ENCODE data around the gene LRP1B.

Gene LRP1B

DNA sequence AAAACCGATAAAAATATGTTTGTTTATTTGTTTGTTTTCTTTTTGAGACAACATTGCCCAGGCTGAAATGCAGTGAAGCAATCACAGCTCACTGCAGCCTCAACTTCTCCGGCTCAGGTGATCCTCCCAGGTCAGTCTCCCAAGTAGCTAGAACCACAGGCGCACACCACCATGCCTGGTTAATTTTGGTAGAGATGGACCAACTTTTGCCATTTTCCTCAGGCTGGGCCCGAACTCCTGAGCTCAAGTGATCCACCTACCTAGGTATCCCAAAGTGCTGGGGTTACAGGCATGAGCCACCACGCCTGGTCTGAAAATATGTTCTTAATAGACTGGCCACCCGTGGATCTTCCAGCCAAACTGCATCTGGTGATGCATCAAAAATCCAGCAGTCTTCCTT lies 1867.9 kb downstream of the LRP1B start:
- DNase-seq (ENCODE audit: low read depth in 2 of 2), result no peak

DNA sequence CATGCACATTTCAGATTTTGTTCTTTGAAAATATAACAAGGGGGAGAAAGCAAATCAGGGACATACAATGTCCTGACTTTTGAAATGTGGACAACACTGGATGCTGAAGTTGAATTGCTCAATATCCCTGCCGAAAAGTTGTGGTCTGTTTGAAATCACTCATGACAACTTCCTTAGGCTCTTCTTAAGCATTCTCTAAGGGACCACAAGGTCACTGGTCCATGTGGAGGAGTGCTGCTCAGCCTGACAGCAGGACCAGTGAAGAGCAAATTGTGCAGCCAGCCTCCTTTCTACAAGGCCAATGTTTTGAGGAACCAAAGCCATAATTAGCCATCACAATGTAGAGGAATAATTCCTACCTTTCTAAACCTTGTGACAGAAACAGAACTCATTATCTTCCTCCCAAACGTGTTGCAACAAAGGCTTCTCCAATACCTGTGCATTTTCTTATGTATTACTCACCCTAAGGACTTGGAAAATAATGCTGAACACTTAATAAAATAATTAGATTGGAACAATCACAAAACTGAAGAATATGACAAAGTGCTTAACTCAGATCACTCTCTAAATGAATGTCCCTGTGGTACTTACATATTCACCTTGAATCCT lies 1873.0 kb downstream of the LRP1B start:
- DNase-seq (ENCODE audit: low read depth in 2 of 2), result no peak

DNA sequence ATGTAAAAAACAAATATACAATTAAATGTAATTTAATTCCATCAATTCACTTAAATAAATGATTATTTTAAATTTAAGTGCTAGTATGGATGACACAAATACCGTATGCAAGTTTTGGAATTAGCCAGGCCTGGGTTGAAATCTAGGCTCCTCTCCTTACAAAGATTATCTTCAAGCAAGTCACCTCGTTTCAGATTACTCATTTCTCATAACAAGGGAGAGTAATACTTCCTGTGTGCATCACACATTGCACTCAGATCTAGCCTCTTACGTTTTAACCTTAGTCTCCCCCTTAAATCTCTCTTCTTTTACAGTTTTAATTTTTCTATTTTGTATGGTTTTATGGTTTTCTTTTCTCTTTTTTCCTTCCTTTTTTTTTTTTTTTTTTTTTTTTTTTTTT lies 1874.7 kb downstream of the LRP1B start:
- DNase-seq (ENCODE audit: low read depth in 2 of 2), result no peak

DNA sequence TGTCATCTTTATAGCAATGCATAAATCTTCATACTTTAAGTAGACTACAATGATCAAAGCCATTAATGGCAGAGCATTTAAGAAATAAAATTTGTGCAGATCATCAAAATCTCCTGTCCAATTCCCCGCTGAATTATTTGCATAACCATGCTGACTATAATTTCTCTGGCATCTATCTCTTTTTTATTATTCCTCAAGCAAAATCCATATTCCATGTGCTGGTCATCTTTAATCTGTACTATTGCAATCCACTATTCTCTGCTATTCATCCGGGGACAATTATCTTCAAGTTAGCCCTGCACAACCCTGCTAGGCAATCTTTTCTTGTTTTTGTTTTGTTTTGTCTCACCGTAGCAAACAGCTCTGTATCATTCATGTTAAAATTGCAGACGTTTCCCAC lies 1881.0 kb downstream of the LRP1B start:
- DNase-seq (ENCODE audit: low read depth in 2 of 2), result no peak

DNA sequence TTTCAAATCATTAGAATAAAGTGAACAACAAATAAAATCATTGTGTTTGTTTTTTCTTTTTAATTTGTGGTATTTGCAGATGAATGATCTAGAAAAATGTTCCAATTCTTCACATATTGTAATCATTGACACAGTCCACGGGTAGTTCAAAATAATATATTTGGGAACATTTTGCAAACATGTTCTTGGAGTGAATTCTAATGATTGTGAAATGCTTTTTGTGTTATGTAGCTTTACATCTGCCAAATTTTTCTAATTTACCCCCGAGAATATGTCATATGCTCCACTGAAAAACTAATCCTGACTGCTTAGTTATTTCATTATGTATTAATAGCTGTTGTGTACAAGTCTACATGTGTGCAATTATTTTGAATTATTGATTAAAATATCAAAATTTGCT lies 1882.2 kb downstream of the LRP1B start:
- DNase-seq (ENCODE audit: low read depth in 2 of 2), result no peak

DNA sequence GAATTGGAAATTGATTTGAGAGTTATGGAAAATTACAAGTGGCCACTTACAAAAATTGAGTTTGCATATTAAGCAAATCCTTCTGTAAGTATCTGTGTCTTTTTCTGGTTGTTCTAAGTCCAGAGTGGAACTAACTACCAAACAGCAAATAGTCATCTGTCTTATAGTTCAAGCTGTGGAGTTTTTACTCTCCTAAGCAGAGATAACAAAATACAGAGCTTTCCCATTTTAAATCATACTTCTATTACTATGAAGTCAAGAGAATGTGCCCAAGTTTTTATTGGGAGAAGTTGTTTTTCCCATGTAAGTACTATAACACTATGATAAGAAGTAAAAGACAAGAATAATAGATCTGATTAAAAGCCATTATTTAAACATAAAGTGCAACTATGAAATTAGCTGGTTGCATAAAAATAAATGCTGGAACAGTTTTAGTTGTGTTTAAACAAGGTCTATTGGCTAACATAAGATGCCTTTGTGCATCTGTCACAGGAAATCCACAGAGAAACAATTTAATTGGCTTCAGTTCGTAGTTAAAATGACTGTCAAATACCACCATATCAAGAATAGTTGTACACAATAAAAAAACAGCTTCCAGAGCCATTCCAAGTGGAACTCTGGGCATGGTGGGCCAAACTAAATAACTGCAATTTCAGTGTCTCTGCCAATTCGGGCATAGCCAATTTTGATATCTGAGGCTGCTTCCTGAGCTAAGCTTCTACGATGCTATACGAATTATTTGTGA lies 1883.2 kb downstream of the LRP1B start:
- DNase-seq (ENCODE audit: low read depth in 2 of 2), result no peak

DNA sequence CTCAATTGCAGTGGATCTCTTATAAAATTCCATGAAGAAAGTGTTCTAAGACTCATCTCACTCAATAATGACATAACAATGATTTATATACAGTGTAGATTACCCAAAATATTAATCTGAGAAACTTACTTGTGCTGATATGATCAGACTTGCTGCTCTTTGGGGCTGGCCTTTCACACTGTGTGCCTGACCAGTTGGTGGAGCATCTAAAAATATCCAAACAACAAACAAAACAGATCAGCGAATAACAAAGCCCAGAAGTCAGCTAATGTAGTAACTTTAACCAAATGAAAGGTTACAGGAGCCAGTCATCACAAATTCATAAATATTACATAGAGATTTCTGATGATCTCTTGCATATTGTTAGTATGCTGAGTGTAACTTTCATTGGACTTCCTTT lies 1883.9 kb downstream of the LRP1B start:
- no peak for DNase-seq (ENCODE audit: low read depth in 2 of 2)

DNA sequence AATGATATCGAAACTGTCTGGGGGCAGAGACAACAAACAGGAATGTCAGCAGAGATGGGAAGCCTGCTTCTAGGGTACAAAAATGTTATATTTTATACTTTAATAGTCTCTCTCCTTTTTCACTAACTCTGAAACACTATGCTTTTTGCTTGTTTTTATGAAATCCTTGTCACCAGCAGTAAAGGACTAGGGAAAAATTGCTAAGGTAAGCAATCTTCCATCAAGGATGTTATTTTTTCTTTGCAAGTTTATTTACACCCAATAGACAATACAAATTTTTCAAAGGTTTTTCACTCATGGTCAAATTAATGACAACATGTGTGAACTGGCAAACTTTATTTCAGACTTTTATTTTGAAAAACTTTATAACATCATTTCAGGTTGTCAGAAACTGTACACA lies 1884.8 kb downstream of the LRP1B start:
- no peak for DNase-seq (ENCODE audit: low read depth in 2 of 2)

DNA sequence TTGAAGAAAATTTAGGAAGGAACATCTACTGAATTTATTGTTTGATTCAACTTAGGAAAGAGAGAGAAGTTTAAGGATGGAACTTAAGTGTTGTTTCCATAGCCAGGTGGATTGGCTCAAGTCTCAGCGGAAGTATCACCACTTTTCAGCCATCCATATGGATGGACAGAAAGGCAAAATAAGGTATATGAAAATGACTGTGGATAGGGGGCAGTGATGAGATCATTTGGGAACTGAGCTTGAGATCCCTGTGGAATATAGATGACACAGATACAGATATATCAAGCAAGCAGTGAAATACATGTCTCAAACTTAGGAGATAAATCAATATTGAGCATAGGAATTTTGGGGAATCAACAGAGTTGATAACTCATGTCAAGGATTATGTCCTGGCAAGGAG lies 1887.9 kb downstream of the LRP1B start:
- DNase-seq (ENCODE audit: low read depth in 2 of 2), result no peak

DNA sequence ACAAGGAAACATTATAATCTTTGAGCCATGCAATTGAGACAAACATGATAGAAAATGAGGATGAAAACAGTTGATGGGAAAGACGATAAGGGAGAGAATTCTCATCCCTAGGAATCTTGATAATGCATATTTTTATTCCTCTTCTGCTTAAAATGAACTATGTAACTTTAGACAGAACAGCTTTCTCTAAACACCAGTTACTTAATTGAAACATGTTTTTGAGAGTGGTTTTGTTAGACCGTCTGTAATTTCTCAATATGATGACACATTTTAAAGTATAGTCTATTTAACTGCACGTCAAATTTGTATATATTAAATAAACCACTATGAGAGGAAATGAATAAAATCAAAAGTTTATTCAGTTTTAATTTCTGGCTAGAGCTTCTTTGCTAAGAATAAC lies 1896.7 kb downstream of the LRP1B start:
- no peak for DNase-seq (ENCODE audit: low read depth in 2 of 2)

DNA sequence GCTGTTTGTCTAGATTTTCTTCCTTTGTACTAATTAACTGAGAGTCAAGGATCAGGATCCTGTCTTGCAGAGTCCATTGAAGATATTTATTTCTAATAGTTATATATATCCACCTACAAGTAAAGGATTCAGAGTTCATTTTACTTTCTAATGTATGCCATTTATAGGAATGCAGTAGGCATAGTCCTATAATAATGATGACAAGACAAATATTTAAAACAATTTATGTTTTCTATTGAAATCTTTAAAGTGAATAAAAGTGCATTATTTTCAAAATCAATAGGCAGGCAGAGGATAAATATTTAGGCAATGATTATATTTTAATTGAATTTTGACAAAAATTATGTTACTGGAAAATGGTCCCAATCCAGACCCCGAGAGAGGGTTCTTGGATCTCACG lies 1919.9 kb downstream of the LRP1B start:
- DNase-seq (ENCODE audit: low read depth in 2 of 2), result no peak

DNA sequence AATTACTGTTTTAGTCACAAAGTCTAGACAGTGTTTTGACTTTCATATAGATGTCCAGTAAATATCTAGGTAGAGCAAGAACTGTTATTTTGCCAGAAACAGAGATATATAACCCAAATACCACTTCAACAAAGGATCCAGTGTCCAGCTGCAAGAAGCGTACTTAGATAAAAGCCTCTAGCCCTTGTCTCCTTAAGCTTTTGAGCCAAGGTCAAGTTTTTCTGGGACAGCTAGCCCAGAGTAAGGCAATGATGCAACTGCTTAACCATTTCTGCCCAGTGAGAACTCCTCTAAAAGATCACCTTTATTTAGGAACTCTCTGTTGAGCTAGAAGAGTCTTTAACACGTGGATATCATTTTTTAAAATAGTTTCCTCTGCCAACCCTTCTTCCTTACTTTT lies 1925.7 kb downstream of the LRP1B start:
- no peak for DNase-seq (ENCODE audit: low read depth in 2 of 2)

DNA sequence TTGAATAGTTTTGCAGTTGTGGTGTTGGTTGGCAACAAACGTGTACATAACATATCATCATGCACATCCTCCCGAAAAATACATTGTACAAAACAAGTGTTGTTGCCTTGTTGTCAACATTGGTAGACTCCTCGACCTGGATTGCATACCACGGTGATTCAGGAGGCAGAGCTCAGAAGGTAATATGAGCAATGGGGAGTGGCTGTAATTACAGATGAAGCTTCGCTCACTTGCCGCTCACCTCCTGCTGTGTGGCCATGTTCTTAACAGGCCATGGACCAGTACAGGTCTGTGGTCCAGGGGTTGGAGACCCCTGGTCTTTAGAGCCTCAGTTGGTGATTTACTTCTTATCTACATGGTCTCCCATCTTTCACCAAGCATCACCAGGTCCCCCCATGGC lies 1927.5 kb downstream of the LRP1B start:
- no peak for DNase-seq (ENCODE audit: low read depth in 2 of 2)

DNA sequence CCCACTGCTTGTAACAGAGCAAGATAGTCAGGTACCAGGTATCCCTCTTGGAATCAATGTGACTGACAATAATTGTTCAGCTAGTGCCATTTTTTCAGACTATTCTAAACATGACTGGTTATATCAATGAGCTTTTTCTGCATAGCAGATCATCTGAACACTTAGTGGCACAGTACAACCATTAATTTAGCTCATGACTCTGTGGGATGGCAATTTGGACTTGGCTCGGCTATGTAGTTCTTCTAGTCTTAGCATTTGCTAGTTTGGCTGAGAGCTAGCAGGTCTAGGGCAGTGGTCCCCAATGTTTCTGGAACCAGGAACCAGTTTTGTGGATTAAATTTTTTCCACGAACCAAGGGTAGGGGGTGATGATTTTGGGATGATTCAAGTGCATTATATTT lies 1929.2 kb downstream of the LRP1B start:
- no peak for DNase-seq (ENCODE audit: low read depth in 2 of 2)

DNA sequence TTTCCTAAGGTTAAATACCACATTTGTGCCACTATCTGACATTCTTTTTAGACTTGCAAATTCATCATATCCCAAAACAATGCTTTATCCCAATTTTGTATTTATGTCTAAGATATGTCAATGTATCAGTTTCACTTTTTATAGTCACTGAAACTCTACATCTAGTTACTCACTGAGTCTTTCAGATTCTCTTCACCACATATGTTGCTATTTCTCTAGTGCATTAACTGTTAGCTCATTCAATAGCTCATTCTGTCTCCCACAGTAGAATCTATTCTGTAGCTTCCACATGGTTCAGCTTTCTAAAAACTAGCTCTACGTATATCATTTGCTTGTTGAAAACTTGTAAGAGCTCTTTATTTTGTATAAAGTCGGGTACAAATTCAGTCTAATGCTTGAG lies 1930.1 kb downstream of the LRP1B start:
- no peak for DNase-seq (ENCODE audit: low read depth in 2 of 2)

DNA sequence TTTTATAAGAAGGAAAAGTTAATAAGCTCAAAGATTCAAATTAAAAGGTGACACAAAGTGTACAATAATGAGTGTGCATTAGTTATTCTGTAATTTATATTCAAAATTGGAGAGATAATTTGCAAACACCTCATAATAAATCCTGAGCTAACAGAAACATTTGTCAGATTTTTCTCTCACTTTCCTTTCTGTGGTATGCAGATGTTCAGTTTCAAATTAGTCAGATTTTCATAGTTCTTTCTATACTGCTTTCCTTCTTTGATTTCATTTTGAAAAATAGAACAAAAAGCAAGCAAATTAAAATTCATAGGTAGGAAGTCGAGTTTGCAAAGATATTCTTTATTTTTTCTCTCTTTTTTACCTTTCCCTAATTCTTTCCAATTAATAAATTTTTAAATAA lies 1930.5 kb downstream of the LRP1B start:
- DNase-seq (ENCODE audit: low read depth in 2 of 2), result no peak

DNA sequence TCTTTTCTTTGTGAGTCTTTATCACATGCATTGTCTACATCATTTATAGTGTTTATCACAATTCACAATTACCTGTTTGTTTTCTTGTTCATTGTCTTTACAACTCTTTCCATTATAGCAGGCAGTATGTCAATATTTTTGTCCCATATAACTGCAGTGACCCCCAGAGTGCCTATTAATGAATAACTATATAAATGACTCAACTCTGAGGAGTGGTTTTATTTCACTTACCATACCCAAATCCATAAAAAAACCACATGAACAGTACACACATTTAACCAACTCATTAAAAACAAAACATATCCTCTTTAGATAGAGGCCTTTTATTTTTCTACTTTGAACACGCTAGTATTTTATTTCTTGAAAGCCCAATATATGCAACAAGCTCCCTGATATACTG lies 1931.5 kb downstream of the LRP1B start:
- DNase-seq (ENCODE audit: low read depth in 2 of 2), result no peak

DNA sequence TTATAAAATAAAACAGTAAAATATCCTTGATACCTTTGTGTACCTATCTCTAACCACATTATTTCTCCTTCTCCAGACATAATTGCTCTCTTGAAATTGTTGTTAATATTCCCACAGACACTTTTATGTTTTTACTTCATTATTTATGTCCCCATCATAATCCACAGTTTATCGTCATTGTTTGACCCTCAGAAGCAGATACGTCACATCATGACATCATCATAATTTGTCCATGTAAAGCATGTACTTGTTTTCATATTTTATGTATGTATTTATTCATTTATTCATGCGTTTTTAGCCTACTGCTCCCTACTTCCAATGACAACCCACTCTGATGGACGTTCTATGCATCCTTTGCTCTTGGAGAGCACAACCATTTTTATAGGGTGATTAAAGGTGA lies 1943.7 kb downstream of the LRP1B start:
- DNase-seq (ENCODE audit: low read depth in 2 of 2), result no peak

DNA sequence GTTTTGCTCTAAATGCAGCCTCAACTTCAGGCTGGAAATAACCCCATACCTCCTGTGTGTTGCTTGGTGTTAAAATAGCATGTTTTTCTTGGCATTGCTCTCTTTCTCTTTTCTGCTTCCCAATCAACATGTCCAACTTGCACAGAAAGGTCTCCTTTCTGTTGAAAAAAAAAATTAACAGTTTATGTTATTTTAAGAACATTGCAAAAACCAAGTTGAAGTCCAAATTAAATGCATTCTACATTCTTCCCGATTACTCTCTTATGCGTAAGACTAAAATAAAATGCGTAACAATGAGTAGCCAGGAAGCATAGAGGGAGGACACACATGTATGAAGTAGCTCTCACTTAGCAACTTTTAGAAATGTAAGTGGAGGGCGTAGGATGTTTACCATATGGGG lies 1944.5 kb downstream of the LRP1B start:
- DNase-seq (ENCODE audit: low read depth in 2 of 2), result no peak

DNA sequence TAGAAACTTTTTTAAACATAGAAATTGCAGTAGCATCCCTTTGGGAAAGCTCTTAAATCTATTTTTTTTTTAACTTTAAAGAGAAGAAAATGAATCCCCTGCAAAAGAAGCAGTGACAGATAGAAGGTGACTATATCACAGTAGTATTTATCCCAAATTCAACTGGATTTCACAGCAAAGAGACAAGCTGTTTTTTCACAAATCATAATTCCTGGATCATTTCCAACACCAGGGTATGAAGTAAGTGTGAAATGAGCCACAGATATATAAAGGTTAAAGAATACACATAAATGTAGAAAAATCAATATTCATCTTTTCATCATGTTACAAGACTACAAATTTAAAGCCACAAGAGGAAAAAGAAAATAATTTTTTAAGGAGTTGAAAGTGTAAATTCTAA lies 1945.7 kb downstream of the LRP1B start:
- no peak for DNase-seq (ENCODE audit: low read depth in 2 of 2)

DNA sequence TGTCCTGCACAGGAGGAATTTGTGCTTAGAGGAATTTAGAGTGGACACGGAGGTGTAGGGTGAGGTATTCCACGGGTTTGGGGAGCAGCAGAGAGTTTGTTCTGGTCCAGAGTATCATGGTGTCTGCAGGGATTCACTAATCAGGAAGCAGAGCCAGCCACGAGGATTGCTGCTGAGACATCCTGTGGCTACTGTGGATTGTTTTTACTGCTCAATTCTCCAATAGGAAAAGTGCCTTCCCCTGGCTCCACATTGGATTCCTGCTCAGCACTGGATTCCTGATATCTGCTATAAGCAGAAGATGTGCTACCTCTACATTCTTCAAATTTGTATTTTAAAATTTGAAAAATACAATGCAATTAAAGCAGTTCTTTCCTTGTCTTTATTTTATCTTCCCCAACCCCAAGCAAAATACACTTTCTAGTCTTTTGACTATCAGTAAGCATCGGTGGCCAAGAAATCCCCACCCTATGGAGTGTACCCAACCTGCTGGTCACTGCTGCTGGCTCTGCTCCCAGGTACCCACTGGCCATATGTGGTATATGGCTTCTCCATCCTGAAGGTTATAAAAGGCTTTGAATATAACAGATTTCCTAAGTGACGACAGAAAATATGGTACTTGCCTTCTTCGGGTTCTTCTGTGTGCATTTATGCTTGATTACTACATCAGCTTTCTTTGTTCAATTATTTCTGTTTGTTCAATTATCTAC lies 1947.6 kb downstream of the LRP1B start:
- no peak for DNase-seq (ENCODE audit: low read depth in 2 of 2)

All from stimulated activated CD8-positive, alpha-beta memory T cell treated with anti-CD3 and anti-CD28 coated beads, Interleukin-7, amount 100 ng/mL, for 4 hours (primary cell).